Measurements from ENCODE around the gene TMEM26.

Gene TMEM26

DNA sequence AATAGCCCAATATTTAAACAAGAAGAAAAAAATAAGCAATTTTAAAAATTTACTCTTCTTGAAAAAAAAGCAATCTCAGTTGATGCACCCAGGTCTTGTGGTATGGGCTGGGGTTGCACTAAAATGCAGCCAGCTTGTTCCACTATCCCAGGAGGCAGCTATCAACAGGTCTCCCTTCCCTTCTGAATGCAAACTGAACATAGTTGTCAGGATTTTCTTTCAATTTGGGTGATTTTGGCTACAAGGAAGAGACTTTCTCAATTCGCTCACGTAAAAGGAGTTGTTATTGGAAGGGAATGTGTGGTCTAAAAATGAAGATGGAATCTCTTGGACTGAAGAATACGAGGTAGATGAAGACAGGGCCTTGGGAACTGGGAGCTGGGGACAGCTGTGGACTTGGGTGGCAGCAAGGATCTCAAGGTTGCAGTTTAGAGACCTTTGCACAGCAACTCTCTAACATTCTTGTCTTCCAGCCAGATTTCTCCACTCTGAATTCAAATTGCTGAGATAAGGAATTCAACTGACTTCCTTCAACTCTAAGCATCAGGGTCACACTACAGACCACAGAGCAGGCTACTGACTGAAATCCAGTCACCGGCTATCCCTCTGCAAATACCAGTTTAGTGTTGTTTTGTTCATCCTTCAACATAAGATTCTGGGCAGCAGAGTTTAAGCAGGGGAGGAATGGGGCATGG lies 3.1 kb upstream of the TMEM26 start:
- TF ChIP-seq, protein P1, sequence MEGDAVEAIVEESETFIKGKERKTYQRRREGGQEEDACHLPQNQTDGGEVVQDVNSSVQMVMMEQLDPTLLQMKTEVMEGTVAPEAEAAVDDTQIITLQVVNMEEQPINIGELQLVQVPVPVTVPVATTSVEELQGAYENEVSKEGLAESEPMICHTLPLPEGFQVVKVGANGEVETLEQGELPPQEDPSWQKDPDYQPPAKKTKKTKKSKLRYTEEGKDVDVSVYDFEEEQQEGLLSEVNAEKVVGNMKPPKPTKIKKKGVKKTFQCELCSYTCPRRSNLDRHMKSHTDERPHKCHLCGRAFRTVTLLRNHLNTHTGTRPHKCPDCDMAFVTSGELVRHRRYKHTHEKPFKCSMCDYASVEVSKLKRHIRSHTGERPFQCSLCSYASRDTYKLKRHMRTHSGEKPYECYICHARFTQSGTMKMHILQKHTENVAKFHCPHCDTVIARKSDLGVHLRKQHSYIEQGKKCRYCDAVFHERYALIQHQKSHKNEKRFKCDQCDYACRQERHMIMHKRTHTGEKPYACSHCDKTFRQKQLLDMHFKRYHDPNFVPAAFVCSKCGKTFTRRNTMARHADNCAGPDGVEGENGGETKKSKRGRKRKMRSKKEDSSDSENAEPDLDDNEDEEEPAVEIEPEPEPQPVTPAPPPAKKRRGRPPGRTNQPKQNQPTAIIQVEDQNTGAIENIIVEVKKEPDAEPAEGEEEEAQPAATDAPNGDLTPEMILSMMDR (IDR thresholded peaks at IDR 0.05), result no peak

DNA sequence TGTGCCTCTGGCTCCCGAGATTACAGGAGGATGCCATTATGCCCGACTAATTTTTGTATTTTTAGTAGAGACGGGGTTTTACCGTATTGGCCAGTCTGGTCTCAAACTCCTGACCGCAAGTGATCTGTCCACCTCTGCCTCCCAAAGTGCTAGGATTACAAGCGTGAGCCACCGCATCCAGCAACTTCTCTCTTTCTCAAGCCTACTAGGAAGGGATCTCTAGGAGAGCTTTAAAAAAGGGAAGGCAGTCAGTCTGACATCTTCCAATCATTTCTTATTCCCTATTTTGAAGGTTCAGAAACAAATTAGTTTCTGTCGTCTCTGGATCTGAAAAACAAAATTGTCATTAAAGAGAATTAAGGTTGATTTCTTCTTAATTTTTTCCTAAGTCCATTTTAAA lies 2.5 kb upstream of the TMEM26 start:
- TF ChIP-seq, protein P1 (IDR thresholded peaks at IDR 0.05), result no peak

DNA sequence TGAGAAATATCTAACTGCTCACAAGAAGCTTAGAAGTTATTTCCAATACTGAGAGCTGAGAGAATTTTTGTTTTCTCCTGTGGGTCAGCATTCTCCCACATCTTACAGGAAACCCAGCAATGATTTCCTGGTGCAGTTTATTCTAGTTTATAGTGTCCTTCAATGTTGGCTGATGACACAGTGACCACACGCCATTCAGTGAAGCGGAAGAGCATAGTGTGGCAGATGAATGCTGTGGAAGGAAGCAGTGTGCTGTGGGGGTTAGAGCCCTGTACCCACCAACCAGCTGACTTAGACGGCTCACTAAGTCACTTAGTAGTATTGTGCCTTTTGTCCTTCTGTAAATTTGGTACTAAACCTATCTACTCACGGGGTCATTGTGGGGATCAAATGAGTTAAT lies 1.4 kb upstream of the TMEM26 start:
- TF ChIP-seq, protein P1 (IDR thresholded peaks at IDR 0.05), result no peak

DNA sequence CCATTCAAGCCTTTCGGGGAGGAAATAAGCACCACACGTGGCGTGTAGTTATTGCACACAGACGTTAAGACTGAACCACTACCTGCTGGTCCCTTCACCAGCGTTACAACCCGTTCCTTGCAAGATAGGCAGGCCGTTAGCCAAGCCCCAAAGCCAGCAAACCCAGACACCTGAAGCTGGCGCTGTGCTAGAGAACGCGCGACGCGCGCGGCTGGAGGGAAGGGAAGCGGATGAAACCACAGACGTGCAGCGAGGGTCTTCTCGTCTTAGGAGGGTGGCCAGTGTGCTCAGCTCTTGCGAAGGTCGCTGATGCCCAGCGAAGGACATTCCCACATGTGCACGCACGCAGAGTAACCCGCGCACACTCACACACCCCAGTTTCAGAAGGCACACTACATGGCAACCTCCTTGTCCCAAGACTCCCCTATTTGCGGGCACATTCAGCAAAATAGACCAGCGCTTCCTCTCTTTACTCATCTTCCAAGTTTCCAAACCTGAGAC lies 980 bp downstream of the TMEM26 start:
- TF ChIP-seq, protein P1 (IDR thresholded peaks at IDR 0.05), result no peak

DNA sequence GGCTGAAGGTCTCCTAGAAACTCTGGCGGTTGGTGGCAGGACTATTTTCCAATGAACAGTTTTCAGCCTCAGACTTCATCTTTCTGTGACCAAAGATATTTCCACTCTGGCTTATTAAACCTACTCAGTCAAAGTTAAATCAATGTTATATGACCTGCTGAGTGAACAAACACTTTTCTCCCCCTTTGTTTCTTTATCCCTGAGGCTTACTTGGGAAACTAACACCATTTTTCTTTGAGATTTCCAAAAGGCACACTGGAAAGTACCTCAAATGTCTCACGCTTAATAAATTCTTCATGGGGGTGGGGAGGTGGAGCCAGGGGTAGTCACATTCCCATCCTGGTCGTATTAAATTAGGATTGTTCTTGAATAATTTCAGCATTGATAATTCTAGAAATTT lies 1.8 kb downstream of the TMEM26 start:
- TF ChIP-seq, protein P1 (IDR thresholded peaks at IDR 0.05), result no peak

DNA sequence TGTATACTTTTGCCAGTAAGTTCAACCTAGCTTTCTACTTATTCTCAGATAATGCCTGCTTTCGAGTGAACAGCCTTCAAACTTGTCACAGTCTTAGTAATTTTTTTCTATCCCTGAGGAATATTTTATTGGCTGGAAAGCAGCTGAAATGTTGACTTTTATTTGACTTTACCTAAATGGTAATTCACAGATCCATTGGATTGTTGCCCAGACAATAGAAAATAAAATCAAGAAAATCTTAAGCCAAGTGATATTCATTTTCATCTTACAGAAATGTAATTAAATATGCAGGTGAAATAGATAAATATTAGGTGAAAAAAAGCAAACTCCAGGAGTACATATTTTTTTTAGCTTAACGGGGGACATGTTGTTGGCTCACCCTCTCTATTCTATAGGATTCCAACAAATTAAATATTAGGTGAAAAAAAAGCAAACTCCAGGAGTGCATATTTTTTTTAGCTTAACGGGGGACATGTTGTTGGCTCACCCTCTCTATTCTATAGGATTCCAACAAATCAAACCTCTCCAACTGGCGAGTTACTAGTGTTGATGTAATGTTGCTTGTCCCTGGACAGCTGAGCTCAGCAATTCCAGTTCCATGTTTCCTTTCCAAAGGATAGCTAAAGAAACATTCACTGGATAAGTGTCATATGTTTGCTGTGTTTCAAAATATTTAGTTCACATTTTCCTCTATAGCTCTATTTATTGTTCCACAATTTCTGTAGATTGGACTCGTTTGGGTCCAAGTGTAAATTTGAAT lies 4.2 kb downstream of the TMEM26 start:
- TF ChIP-seq, protein P1 (IDR thresholded peaks at IDR 0.05), result no peak

DNA sequence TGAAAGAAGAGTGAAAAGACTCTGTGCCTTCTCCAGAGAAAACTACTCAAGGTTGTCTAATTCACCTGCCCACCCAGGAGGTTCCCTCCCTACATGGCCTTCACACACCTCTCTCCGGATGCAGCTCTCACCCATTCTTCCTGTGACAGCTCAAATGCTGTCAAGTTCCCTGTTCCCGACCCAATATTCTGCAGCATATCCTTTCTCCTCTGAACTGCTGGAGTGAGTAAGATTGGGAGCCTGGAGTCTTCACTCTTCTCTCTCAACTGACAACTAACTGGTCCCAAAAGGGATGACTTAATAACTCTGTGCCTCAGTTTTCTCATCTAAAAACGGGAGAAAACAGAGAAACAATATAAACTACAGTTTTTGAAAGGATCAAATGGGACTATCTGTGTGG lies 5.1 kb downstream of the TMEM26 start:
- TF ChIP-seq, protein P1 (IDR thresholded peaks at IDR 0.05), result no peak
